SK-N-MC (cell line): ENCODE measurements around the gene DLG2.
A peak's percentile ranks its signal among the peaks of the same experiment; 100 is the strongest.

Experiments used
- DNase-seq: peaks from one replicate; pipeline ENCODE4 v3.0.0-alpha.2; 2011; ENCODE audit warnings: low read depth, low spot score
- H3K27ac ChIP-seq: fragments of 200-600 bp; sonication (generic); 2 replicates; pipeline ENCODE4 v1.5.1; 2016; ENCODE audit warnings: mixed run types
- H3K36me3 ChIP-seq: fragments of 200-600 bp; sonication (generic); 2 replicates; pipeline ENCODE4 v1.6.1; 2017; ENCODE audit warnings: antibody characterized with exemption, low read length, mixed read lengths; ENCODE audit not compliant: insufficient read depth
- H3K4me3 ChIP-seq: fragments of 200-600 bp; sonication (generic); 2 replicates; pipeline ENCODE4 v1.5.1; 2016
- H3K9ac ChIP-seq: fragments of 200-600 bp; sonication (generic); 2 replicates; pipeline ENCODE4 v1.8.0; 2017; ENCODE audit warnings: mixed run types, mixed read lengths; ENCODE audit not compliant: insufficient read length
- H3K9me3 ChIP-seq: fragments of 200-600 bp; sonication (generic); 2 replicates; pipeline ENCODE4 v1.6.1; 2017; ENCODE audit warnings: low read depth, mild to moderate bottlenecking, antibody characterized with exemption, low read length, moderate library complexity, mixed read lengths
- EZH2 ChIP-seq: fragments of 200-600 bp; sonication (generic); IDR thresholded peaks from one replicate; pipeline ENCODE4 v1.6.1; 2017; ENCODE audit warnings: antibody characterized with exemption
- FOXP2 ChIP-seq: optimal IDR thresholded peaks from 2 replicates; pipeline ENCODE3; 2011; ENCODE audit warnings: mild to moderate bottlenecking, moderate library complexity; ENCODE audit not compliant: insufficient read depth; ENCODE audit errors: extremely low read length, control extremely low read depth
- POLR2AphosphoS5 ChIP-seq: IDR thresholded peaks from 2 replicates; pipeline ENCODE4 v1.6.1; 2012; ENCODE audit warnings: mild to moderate bottlenecking, low read depth, low read length, borderline replicate concordance

Gene DLG2

GRCh38 chr11:83480811-83481210, 2146.3 kb downstream of the DLG2 start:
- Histone ChIP-seq H3K4me3 (peak overlapping the region; percentile 59), H3K36me3 (peaks cover 6% of the 10 kb centered on the region; the same call in 1 of the 2 replicates), H3K27ac (peak overlapping the region; percentile 39; the same call in 1 of the 2 replicates), H3K9me3 (no peaks in the 10 kb centered on the region), H3K9ac (no peak overlapping the region)
- no peak for DNase-seq
- TF ChIP-seq EZH2 (no peak), POLR2AphosphoS5 (no peak), FOXP2 (no peak)

DNA sequence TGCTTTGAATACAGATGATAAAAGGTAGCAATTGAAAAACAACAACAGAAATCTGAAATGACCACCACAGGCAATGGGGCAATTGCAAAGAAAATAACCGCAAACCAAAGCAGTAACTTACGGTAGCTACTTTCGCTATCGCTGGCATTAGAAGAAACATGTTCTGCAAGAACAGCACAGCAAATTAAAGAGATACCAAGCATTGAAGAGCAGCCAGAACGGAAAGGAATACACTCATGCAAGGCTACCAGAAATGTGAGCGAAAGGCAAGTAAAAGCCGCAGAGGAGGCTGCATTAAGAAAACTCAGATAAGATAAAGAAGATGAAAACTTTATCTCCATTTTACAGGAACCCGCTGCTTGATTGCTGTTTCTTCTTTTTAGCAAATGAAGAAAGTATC, 2146.9 kb downstream of the DLG2 start:
- Histone ChIP-seq H3K9me3 (no peaks in the 10 kb centered on the region), H3K9ac (no peak overlapping the region), H3K4me3 (peak overlapping the region; percentile 59), H3K27ac (peak overlapping the region; percentile 39; the same call in 1 of the 2 replicates), H3K36me3 (peaks cover 6% of the 10 kb centered on the region; the same call in 1 of the 2 replicates)
- no peak for DNase-seq
- TF ChIP-seq EZH2 = no peak
- TF ChIP-seq FOXP2 = no peak
- no peak for TF ChIP-seq POLR2AphosphoS5

DNA sequence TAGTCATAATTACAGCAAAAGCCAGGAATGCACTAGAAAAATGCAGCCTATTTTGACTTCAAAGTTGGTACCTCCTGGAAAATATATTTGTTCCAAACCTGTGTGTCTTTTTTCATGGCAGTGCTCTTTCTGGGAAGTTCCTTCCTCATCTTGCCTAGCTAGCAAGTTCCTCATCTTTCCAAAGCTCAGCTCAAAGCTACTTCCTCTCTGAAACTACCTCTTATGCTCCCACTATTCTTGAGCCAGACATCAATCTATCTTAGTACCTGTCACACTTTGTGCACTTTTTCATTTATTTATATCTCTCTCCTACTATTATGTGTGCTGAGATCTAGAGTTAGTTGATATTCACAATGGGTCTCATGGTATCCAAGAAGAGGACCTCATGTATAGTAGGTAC, 2149.4 kb downstream of the DLG2 start:
- no peak overlapping the region for H3K9ac ChIP-seq
- no peak for TF ChIP-seq FOXP2
- TF ChIP-seq POLR2AphosphoS5 = no peak
- TF ChIP-seq EZH2 = no peak
- no peak overlapping the region for H3K4me3 ChIP-seq
- H3K9me3 ChIP-seq = no peaks in the 10 kb centered on the region
- H3K27ac ChIP-seq = no peak overlapping the region
- no peak for DNase-seq
- H3K36me3 ChIP-seq = no peaks in the 10 kb centered on the region

GRCh38 chr11:83475760-83476159, 2151.4 kb downstream of the DLG2 start:
- TF ChIP-seq FOXP2 (no peak), EZH2 (no peak), POLR2AphosphoS5 (no peak)
- no peak overlapping the region for H3K9ac ChIP-seq
- H3K36me3 ChIP-seq = no peaks in the 10 kb centered on the region
- no peak for DNase-seq
- H3K27ac ChIP-seq = no peak overlapping the region
- H3K4me3 ChIP-seq = no peak overlapping the region
- H3K9me3 ChIP-seq = no peaks in the 10 kb centered on the region

- Histone ChIP-seq H3K9me3 (no peaks in the 10 kb centered on the region), H3K27ac (no peak overlapping the region), H3K4me3 (no peak overlapping the region), H3K36me3 (no peaks in the 10 kb centered on the region), H3K9ac (no peak overlapping the region)
- no peak for DNase-seq
- no peak for TF ChIP-seq EZH2
Observed at GRCh38 chr11:83473743-83474142, 2153.4 kb downstream of the DLG2 start.

DNA sequence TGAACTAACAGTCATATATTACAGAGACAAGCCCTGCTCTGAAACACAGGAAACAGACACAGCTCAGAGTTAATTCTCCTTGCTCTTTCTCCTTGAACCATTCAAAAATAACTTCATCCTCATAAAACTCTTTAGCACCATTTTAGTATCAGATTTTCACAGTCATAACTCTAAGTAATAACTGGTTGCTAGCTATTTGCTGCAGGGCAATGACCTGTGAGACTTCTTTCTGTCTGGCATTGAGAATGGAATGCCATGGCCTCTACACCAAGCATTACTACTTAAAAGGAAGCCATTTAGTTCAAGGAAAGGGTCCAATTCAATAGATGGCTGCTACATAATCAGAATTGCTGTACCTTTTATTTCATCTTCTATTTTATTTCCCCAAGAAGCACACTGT, 2154.3 kb downstream of the DLG2 start:
- Histone ChIP-seq H3K4me3 (no peak overlapping the region), H3K27ac (no peak overlapping the region), H3K9me3 (no peaks in the 10 kb centered on the region), H3K36me3 (no peaks in the 10 kb centered on the region), H3K9ac (no peak overlapping the region)
- TF ChIP-seq FOXP2 (no peak), POLR2AphosphoS5 (no peak), EZH2 (no peak)
- DNase-seq = no peak

- TF ChIP-seq EZH2 (no peak), POLR2AphosphoS5 (no peak), FOXP2 (no peak)
- H3K36me3 ChIP-seq = no peaks in the 10 kb centered on the region
- H3K27ac ChIP-seq = no peak overlapping the region
- no peak for DNase-seq
- no peaks in the 10 kb centered on the region for H3K9me3 ChIP-seq
- no peak overlapping the region for H3K9ac ChIP-seq
- H3K4me3 ChIP-seq = no peak overlapping the region
Observed at GRCh38 chr11:83471831-83472727, 2155.1 kb downstream of the DLG2 start.

DNA sequence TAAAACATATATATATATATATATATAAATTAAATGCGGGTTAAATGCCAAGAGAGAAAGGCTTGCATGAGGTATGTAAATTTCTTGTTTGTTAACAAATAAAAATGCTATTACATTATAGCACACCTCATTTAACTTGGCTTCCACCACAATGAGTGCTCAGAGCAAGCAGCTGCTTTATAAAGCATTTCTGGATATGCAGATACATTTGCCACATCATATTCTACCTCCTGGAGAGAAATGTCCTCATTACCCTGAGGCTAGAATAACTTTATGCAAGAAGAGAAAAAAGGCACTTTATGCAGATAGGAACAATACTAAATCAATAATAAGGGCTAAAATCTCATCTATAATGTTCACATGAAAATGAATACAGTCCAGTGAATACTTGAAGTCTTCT, 2159.3 kb downstream of the DLG2 start:
- peak overlapping the region; percentile 63; the same call in 1 of the 2 replicates for H3K27ac ChIP-seq
- DNase-seq = no peak
- TF ChIP-seq POLR2AphosphoS5 = no peak
- TF ChIP-seq EZH2 = no peak
- TF ChIP-seq FOXP2 = no peak
- no peaks in the 10 kb centered on the region for H3K9me3 ChIP-seq
- peaks cover 20% of the 10 kb centered on the region for H3K36me3 ChIP-seq
- H3K9ac ChIP-seq = no peak overlapping the region
- H3K4me3 ChIP-seq = no peak overlapping the region
